Fibroblast of pulmonary artery (primary cell): Measurements from ENCODE around the gene NFAT5.
"Not testable (repeated sequence)": the region's sequence is repeated elsewhere in the genome, so short reads cannot be mapped to it uniquely, and the experiment has no call there.

ENCODE experiments used
- DNase-seq: peaks from one replicate; pipeline ENCODE4 v3.0.0-alpha.2; 2010; ENCODE audit warnings: low read depth
- H3K4me3 ChIP-seq: replicated peaks from 2 replicates; pipeline ENCODE4 v1.5.1; 2011; ENCODE audit warnings: low read depth, mild to moderate bottlenecking, control low read depth, low read length, moderate library complexity
- TF ChIP-seq, protein P1 (sequence below): IDR thresholded peaks from 2 replicates; pipeline ENCODE4 v1.5.1; 2011; ENCODE audit warnings: mild to moderate bottlenecking, control low read depth, low read length, inconsistent platforms; ENCODE audit errors: missing control alignments

Gene NFAT5

DNA sequence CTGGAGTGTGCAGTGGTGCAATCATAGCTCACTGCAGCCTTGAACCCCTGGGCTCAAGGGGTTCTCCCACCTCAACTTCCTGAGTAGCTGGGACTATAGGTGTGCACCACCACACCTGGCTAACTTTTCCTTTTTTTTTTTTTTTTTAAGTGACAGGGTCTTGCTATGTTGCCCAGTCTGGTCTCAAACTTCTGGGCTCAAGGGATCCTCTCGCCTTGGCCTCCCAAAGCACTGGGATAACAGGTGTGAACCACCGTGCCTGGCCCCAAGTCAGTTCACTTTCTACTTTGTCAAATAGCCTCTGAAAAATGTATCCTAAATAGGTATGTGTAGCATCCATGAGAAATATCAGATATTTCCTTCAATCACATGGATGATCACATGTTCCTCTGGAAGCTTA lies 9.9 kb upstream of the NFAT5 start:
- no peak for DNase-seq
- TF ChIP-seq, protein P1, sequence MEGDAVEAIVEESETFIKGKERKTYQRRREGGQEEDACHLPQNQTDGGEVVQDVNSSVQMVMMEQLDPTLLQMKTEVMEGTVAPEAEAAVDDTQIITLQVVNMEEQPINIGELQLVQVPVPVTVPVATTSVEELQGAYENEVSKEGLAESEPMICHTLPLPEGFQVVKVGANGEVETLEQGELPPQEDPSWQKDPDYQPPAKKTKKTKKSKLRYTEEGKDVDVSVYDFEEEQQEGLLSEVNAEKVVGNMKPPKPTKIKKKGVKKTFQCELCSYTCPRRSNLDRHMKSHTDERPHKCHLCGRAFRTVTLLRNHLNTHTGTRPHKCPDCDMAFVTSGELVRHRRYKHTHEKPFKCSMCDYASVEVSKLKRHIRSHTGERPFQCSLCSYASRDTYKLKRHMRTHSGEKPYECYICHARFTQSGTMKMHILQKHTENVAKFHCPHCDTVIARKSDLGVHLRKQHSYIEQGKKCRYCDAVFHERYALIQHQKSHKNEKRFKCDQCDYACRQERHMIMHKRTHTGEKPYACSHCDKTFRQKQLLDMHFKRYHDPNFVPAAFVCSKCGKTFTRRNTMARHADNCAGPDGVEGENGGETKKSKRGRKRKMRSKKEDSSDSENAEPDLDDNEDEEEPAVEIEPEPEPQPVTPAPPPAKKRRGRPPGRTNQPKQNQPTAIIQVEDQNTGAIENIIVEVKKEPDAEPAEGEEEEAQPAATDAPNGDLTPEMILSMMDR, result no peak
- H3K4me3 ChIP-seq, result no peak overlapping the region

DNA sequence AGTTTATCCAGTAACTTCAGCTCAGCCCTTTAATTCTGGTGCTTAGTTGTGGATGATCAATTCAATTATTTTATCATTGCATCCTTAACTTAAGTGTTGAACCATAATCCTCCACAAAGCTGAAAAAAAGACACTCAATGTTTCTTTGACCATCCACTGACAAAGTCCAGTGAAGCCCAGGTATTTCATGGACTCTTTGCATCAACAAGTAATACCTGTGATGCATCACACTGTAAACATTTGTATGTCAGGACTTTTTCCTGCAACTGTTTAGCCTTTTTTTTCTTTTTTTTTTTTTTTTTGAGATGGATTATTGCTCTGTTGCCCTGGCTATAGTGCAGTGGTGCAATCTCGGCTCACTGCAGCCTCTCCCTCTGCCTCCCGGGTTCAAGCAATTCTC lies 6.6 kb upstream of the NFAT5 start:
- no peak overlapping the region for H3K4me3 ChIP-seq
- TF ChIP-seq, protein P1, result no peak
- no peak for DNase-seq

DNA sequence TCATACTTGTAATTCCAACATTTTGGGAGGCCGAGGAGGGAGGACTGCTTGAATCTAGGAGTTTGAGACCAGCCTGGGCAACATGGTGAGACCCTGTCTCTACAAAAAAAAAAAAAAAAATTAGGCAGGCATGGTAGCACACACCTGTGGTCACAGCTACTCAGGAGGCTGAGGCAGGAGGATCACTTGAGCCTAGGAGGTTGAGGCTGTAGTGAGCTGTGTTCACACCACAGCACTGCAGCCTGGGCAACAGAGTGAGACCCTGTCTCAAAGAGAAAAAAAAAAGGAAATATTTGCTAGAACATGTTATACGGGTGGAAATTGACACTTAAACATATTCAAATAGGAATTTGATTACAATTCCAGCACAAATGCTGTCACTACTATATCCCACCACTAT lies 4.4 kb upstream of the NFAT5 start:
- DNase-seq, result not testable (repeated sequence)

DNA sequence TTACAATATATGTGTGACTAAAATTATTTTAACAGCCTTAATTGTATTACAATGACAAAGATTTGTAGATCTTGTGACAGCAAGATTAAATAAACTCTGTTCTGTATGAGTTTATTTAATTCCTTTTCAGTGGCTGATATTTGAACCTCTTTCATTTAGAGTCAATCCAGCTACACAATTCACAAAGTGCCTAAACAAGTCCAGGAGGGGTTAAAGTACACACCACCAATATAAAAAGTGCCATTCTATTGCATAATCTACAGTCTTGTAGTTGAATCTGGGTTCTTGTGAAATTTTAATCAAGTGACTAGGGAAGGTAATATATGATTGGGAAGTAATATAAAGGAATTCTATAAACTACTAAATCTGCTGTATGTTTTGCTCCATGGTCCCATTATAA lies 3.9 kb upstream of the NFAT5 start:
- no peak for DNase-seq
- TF ChIP-seq, protein P1, result no peak
- no peak overlapping the region for H3K4me3 ChIP-seq

More for the DNA sequence above, 4.4 kb upstream of the NFAT5 start:
- not testable (repeated sequence) for H3K4me3 ChIP-seq

DNA sequence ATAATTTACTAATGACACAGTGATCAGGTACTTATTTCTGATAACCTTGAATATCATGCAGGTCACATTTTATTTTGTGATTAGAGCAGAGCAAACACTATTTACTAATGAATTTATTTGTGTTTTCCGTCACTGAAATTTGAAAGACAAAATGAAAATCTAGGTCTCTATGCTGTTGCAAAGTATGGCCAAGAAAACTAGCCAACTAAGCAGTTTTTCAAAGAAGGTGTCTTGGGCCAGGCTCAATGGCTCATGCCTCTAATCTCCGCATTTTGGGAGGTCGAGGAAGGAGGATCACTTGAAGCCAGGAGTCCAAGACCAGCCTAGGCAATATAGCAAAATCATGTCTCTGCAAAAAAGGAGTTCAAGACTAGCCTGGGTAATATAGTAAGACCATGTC lies 3.0 kb upstream of the NFAT5 start:
- no peak for DNase-seq
- TF ChIP-seq, protein P1, result no peak
- no peak overlapping the region for H3K4me3 ChIP-seq

DNA sequence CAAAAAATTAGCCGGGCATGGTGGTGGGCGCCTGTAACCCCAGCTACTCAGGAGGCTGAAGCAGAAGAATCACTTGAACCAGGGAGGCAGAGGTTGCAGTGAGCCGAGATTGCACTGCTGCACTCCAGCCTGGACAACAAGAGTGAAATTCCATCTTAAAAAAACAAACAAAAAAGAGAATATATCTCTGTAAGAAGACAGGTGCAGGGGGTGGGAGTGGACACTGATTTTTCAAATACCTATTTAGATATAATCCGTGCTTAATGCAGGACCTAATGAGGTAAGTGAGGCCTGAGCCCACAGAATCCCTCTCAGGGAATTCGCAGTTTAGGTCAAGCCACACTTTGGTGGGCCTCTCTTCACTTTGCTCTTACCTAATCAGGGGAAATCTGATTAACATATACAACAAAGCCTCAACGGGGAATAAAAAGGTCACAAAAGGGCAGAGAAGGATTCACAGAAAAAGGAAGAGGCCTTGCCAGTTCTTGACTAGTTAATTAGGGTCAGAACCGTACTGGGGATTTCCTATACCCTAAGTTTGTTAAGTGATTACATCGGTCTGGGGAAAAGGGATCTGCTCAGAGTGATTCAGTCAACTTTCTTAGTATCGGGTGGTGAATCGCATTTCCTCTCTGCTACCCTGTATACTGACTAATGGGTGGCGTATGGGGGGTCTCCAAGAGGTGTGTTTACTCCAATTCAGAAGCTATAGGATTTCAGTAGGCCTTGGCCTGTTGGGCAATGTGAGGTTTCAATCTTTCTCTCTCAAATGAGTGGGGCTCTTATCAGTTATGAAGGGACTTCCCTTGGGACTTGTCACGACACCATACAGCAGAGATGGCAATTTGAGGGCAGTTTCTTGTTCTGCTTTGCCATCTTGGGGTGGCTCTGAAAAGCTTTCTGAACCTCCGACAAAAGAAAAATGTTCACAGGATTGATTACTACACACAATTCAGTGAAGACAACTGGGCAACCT lies 1.9 kb upstream of the NFAT5 start:
- TF ChIP-seq, protein P1, result no peak
- H3K4me3 ChIP-seq, result no peak overlapping the region
- DNase-seq, result peak; percentile 17

DNA sequence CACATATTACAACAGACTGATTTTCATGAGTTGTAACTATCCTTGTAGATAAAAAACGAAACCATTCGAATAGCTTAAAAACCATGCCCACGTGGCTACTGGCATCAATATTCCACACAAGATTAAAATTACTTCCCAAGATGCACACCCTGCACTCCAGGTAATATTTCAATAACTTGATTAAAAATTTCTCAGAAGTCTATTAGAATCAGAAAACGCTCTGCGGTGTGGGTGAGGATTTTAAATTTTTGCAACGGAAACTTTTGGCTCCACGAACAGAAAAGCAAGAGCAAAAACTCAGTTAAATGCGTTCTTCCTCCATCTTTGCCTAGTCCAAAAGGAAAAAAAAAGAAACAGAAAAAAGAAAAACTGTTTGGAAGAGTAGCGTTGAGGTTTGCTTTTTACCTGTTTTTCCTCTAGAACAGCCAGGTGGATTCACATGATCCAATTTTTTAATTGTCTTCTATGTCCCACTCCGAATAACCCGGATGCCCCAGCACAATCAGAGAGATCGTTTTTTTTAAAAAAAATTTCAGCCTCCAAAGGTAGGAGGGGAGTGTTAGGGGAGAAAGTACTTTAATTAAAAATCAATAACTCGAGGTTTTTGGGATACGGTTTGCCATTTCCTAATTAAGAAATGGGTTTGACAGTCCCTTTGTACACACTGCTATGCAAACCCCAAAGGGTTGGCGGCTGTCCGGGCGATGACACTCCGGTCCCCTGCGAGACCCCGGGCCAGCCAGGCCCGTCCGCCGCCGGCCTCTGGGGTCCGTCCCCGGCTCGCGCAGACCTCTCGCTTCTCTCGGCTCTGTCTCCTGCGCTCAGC lies 708 bp upstream of the NFAT5 start:
- TF ChIP-seq, protein P1, result no peak
- peak; percentile 11 for DNase-seq
- H3K4me3 ChIP-seq, result peak overlapping the region; percentile 70
